KBM-7 (cell line): ENCODE data around the gene CHCHD6.

ENCODE experiments used
- DNase-seq: peaks from one replicate; pipeline ENCODE4 v3.0.0-alpha.2; 2015
- in situ Hi-C: fragments of 300-500 bp; cut with MboI; formaldehyde crosslinking; loops from 2 replicates; pipeline ENCODE4 v1.14.3; 2020; ENCODE audit warnings: low sequenced_read_pairs, low pct_unique_long_range_greater_than_20kb, mixed read lengths

CHCHD6 gene

DNA sequence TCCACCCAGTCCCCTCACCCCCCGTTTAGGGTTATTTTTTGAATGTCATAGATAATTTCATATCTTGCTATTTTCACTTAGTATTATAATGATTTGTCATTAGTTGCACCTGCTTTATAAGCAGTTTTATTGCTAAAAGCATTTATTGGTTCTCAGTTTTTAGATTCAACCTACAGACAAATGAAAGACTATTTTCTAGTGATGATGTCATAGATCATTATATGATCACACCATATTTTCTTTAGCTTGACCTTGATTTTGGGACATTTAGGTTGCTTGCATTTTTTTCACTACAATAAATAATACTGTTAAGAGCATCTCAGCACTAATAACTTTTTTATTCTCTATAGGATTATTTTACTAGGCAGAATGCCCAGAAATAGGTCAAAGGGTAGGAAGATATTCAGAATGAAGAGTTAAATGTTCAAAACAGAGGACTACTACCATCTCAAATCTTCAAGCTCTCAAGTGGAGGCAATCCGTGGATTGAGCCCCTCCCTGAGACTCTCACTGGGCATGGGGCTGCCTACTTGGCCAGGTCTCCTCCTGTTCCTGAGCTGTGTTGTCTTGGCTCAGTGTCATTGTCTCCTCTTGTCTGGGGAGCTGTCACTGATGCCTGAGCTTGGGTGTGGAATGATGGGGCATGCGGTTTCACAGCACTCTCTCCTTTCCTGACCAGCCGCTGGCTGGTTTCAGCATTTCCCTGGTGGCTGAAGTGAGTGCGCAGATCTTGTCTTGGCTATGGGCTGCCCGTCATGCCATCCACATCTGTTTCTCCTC is 28.4 kb downstream of the CHCHD6 start:
- in situ Hi-C loops: no loop called here
- no peak for DNase-seq

DNA sequence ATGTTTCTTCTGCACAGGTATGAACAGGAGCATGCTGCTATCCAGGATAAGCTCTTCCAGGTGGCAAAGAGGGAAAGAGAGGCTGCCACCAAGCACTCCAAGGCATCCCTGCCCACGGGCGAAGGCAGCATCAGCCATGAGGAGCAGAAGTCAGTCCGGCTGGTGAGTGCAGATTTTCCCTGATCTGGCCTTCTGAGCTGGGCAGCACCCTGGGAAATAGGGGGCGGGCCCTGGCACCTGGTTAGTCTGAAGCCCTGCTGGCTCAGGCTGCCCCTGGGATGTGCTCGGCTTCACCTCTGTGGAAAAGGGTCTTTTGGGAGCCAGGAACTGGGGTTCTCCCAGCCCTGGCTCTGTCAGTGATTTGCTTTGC is 29.0 kb downstream of the CHCHD6 start:
- in situ Hi-C loops: no loop called here
- DNase-seq: no peak

DNA sequence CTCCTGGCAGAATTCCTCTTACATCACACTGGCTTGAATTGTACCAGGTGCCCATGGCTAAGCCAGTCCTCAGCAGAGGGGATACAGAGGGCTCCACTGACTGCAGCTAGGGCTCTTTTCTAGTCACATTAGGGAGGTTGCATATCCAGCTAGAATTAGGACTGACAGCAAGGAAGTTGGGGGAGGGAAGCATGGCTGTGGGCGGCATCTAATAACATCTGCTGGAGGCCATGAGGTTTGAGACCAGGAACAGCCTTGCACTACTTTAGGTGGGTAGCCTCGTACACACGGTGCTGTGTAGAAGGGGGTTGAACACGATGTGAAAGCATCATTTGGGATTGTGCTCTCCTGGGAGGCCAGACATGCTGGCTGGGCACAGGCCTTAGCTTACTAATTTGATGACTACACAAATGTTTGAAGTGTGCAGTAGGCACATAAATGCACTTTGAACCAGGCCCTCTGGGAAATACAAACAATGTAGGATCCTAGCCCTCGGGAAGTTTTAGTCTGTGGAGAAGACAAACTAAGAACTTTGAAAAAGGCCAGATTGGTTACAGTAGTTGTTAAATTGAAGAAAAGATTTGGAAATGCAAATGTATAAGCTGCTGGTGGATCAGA is 30.2 kb downstream of the CHCHD6 start:
- DNase-seq: no peak
- in situ Hi-C loops: no loop called here

DNA sequence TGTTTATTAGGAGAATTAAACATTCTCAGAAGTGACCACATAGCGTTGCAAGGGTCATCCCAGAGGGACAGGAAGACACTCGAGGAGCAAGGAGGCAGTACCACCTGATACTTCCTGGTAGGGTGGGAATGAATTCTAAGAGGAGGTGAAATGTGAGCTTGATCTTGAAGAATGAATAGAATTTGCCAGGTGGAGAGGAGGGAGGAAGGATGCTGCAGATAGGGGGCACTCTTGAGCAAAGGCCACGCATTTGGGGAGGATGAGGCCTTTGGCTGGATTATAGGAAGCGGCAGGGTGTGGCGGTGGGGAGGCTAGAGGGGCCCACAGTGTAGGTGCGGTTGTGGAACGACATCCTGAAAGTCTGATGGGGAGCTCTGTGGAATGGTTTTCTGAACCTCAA is 33.5 kb downstream of the CHCHD6 start:
- no peak for DNase-seq
- in situ Hi-C loops: no loop called here

DNA sequence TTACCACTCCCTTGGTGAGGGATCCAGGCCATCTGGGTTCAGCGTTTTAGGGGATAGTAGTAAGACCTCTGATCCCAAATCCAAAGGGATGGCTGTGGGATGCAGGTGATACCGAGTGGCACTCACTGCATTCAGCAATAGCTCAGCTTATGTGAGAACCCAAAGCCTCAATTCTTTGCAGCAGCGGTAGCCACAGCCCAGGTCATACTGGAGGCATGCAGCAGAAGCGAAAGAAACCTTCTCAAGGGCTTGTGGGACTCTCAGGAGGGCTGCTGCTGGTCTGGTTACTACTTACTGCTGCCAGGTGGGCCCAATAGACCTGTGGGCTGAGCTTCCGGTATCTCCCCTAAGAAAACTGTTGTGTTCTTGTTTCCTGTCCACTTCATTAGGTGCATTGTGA is 38.0 kb downstream of the CHCHD6 start:
- DNase-seq: no peak
- in situ Hi-C loops: no loop called here

DNA sequence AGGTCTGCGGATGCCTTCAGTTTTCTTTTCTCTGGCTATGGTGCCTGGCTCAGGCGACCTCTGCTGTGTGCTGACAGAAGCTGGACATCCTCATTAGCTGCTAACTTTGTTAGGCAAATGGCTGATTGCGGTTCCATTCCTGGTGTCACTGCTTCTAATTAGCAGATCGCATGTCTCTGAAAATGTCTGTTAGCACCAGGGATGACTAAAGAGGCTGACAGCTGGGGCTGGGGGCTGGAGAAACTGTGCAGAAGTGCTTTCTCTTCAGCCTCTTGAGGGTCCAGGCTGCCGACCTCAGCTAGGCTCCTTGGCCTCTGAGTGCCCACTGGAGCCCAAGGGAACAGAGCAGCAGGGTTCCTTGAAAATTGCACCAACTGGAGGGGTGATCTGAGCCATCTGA is 39.3 kb downstream of the CHCHD6 start:
- DNase-seq: no peak
- in situ Hi-C loops: no loop called here

DNA sequence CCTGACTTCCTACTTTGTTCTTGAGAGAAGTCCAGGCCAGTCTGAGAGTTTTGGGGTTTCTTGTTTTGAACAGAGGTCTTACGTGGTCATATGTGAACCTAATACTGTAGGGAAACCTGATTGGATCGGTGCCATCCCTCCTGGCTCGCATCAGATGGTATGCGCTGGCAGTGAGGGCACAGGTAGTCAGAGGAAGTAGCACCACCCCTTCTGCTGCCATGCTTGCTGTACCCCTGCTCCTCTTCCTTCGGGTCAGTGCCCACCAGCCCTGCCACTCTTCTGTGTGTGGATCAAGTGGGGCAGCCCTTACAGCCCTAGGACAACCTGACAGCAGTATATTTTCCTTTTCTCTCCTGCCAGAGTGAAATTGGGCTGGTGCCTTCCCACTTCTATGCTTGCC is 39.7 kb downstream of the CHCHD6 start:
- no peak for DNase-seq
- in situ Hi-C loops: no loop called here

DNA sequence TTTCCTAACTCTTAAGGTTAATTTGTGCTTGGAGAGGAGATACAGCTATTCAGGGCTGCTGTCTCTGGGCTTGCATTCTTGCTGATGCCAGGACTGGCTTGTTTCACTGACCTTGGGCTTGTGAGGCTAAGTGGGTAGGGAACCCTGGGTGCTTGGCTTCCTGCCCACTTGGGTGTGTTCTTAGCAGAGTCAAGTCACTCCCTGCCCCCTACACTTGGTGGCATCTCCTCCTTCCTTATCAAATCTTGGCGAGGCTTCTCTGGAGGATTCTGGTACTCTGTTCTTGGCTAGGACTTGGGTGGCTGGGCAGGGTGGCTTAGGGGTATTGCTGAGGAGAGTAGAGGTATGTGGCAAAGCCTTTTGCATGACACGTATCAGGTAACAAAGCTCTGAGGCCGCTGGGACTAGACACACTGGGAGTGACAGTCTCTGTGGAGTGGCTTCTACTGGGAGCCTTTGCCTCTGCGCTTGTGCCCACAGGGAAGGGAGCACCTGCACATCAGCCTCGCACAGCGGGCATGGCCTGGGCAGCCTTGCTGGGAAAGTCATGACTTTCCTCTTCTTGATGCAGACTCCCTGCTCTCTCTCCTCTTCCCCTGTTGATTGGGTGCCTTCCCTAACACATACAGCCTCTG is 41.8 kb downstream of the CHCHD6 start:
- no peak for DNase-seq
- in situ Hi-C loops: no loop called here

DNA sequence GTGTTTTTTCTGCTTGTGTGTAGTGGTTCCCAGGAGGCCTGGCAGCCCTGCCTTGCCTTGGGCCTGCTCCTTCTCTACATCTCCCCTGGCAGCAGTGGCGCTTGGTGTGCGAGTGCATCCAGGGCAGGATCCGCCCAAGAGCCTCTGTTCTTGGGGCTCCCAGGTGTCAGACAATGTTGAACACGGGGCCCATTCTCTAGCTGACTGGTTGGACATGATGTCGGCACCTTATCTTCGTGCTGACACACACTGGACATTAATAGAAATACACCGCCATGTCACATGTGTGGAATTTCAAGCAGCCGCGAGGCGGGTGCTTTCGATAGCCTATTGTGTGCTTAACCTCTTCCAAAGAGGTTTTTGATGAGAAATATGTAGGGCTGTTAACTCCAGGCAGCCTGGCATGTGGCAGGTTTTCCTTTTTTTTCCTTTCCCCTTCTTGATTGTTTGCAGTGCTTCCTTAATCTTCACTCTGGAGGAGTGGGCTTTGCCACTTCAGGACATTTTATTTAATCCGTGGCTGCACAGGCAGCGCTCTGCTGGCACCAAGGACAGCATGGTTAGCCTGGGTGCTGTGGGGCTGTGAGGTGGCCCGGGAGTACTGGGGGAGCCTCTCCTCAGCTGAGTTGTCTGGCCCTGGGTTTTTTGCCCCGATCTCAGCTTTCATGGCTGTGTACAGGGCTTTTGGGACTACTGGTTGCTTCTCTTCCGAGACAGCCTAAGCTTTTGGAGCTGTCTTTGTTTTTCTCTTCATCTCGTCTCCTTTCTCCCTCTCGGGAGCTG is 42.5 kb downstream of the CHCHD6 start:
- no peak for DNase-seq

DNA sequence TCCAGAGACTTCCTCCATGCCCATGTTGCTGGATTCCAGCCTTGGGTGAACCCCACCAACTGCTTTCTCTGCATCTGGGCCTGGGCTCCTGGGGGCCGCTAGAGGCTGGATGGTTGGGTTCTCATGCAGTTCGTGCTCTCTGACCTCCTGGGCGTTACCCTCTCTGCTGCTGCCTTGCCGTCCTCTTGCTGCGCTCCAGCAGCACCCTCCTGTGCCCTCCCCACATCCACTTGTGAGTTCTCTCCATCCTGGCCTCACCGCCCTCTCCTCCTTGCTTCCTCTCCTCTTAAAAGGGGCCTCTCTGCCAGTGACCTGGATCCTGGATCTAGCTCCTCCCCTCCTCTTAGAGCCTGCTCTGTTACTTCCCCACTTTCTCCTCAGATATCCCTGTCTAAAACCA is 43.7 kb downstream of the CHCHD6 start:
- in situ Hi-C loops: no loop called here
- DNase-seq: no peak

More for the DNA sequence above, 42.5 kb downstream of the CHCHD6 start:
- in situ Hi-C loops: no loop called here

DNA sequence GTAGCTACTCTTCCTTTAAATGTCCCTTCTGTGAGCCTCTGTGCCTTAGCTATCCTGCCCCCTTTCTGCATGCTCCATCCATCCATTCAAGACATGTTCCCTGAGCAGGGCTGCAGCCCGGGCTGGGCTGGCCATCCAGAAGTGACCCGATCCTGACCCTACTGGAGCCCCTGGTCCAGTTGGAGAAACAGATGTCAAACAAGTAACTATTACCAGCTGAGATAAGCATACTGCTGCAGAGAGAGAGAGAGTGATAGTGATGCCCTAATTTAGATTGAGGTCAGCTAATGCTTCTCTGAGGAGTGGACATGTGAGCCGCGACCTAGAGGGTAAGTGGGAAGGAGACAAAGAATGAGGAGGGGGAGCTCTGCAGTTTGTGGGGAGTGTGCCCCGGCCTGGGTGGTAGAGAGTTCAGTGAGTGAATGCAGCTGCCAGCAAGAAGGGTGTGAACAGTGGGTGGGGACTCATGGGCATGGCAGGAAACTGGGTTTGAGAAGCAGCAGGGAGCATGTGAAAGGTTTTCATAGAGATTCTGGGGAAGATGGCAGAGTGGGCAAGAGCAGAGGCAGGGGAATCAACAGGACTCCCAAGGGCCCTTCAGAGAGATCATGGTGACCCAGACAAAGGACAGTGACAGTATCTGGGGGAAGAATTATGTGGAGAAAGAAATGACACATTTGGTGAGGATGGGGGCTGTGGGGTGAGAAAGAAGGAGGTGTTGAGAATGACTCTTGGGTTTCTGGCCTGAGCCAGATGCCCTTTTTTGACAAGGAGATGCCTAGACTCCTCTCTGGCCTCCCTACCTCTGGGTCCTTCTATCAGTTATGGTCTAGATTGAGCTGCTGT is 44.9 kb downstream of the CHCHD6 start:
- in situ Hi-C loops: no loop called here
- DNase-seq: no peak

DNA sequence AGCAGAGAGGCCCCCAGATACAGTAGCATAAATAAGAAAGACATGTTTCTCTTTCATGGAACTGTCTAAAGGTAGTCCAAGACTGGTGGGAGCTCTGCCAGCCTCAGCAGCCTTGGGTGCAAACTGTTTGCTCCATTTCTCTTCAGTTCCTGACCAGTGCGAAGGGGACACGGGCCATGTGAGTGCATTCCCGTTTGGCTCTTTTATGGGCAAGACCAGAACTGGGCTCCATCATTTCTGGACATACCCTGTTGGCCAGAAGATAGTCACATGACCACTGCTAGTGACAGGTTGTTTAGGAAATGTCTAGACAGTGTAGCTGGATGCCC is 45.5 kb downstream of the CHCHD6 start:
- DNase-seq: no peak
- in situ Hi-C loops: no loop called here

DNA sequence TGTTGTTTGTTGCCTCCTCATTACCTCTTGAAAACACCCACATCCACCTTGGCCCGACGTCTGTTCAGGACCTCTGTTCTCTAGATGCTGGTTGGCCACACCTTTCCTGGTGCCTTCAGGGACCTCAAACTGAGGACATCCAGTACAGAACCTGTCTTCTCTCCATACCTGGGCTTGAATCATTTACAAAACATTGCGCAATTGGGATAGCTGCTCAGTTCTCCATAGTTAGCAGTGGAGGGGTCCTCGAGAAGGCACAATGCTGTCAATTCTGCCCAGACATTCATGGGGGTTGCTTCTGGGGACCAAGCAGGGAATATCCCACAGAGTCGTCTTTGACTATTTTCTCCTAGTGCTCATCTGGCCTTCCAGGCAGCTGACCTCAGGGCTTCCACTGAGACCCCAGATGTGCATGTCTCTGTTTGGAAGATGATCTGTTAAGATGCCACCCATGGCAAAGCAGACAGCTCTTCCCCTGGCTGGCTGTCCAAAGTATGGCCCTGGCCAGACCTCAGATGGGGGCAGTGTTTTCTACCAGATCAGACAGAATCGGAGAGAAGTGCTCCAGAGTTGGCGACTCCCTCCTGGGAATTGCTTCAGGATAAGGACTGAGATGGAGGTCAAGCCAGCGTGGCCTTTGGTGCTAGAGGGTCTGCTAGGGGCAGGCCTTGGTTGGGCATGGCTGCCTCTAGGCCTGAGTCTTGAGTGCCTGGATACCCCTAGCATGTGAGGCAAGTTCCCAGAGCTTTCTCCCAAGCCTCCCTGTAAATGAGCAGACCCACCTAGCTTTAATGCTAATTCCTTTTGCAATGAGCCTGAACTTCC is 46.1 kb downstream of the CHCHD6 start:
- in situ Hi-C loops: no loop called here
- no peak for DNase-seq

DNA sequence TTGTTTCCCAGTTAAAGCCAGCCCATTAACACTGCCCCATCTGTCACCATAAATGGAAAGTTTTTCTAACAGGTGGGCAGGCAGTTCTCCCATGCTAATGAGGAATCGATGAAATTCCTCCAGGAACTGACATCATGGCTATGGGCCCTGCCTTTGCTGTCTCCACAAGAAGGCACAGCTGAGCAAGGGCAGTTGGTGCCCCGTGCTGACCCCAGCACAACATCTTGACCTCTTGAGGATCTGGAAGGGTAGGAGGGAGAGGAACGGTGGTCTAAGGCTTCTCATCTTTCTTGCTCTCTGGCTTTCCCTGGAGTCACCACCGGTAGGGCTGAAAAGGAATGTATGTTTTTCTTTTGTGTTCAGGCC is 46.7 kb downstream of the CHCHD6 start:
- DNase-seq: no peak
- in situ Hi-C loops: no loop called here

DNA sequence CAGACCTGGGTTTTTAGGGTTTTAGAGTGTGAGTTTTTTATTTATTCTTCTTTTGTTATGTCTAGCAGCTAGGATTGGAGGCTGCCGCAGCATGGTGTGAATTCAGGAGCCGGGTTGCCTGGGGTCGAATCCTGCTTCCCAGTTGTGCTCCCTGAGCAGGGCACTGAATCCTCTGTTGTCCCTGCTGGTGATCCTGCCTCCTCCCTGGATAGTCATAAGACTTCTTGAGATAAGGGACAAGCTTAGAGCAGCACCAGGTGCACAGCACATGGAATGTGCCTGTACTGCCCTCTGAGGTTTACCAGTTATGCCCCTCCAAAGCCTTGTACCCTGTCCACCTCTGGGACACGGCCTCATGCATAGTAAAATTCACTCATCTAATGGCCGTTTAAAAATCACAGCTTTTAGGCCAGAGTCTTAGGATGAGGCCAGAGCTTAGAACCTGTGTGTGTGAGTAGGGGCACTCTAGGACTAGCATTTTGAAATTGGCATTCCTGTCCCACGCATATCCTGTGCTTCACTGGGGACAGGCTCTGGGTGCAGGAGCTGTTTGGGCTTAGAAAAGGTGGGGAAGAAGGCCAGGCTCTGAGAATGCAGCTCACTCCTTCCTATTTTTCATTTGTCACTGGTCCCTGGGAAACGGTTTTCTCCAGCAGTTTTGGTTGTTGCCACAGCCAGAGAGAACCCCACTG is 47.7 kb downstream of the CHCHD6 start:
- in situ Hi-C loops: no loop called here
- no peak for DNase-seq

DNA sequence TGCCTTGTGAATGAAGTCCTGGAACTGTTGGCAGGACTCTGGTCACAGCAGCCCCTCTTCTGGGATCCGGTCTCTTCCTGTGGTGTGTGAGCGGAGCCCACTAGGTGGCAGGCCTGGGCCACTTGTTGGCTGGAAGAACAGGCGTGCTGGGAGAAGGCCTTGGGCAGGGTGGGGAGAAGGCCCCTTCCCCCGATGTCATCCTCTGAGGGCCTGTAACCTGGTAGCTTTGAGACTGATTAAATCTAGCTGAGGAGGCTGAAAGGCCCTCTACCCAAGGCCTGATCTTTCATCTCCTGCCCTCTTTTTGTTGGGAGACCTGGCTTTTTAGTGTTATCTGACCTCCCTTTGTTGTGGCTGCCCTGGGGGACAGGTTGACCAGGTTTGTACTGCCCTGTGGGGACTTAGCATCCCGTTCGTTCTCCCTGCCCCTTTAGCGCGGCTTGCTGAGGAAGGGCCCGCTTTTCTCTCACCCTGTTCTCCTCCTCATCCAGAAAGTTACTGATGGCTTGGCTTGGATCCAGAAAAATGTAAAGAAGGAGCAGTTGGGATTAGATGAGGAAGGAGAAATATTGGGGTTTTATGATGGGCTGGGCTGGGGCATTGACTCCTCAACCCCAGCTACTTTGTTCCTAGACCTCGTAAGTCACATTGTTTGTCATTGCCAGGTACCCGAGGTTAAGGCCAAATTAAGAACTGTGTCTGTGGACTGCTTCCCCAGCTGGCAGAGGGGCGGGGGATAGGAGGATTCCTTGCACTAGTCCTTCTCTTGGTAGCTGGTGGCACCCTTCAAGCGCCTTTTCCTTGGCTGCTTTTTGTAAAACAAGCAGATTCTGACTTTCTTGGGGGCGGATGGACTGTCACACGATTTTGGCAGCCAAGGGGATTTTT is 48.5 kb downstream of the CHCHD6 start:
- peak; percentile 73 for DNase-seq
- in situ Hi-C loops: no loop called here
